Ovary (tissue), 9 donors: Measurements from ENCODE around the gene BCAN. TPM values are rescaled to one million over a fixed set of nuclear protein-coding genes. Genes with fewer than 3 reads are reported as not detected.
"Not testable (repeated sequence)": the region's sequence is repeated elsewhere in the genome, so short reads cannot be mapped to it uniquely, and the experiment has no call there.

Experiments
- DNase-seq, 5 donors: peaks; one replicate each; pipeline ENCODE4 v3.0.0-alpha.2; 2019 to 2020
- H3K27ac ChIP-seq, 2 donors: fragments of 200-600 bp; one replicate each; pipeline versions ENCODE4 v1.5.1 to v1.8.0; 2019 to 2022
- H3K27me3 ChIP-seq: fragments of 200-600 bp; one replicate; pipeline ENCODE4 v1.8.0; 2022
- H3K36me3 ChIP-seq: fragments of 200-600 bp; sonication (generic); one replicate; pipeline ENCODE4 v1.5.1; 2019
- H3K4me1 ChIP-seq: one replicate; pipeline ENCODE4 v1.8.1; 2013; ENCODE audit warnings: mild to moderate bottlenecking, moderate library complexity; ENCODE audit not compliant: insufficient read depth
- H3K4me3 ChIP-seq: fragments of 200-600 bp; sonication (generic); one replicate; pipeline ENCODE4 v1.5.1; 2017
- H3K9me3 ChIP-seq, 2 donors: fragments of 200-600 bp in 1 of 2; sonication (generic) in 1 of 2; one replicate each; pipeline versions ENCODE4 v1.5.1 to v1.8.1; 2013 to 2019; ENCODE audit warnings: mild to moderate bottlenecking in 1 of 2, moderate library complexity in 1 of 2
- CTCF ChIP-seq, 3 donors: fragments of 450-650 bp in 2 of 3; fragments of 200-600 bp in 1 of 3; IDR thresholded peaks; one replicate each; pipeline versions ENCODE4 v1.5.1 to v1.8.0; 2016 to 2022; ENCODE audit warnings: antibody characterized with exemption in 3 of 3, mild to moderate bottlenecking in 1 of 3
- EP300 ChIP-seq: sonication (generic); formaldehyde crosslinking; IDR thresholded peaks from one replicate; pipeline ENCODE4 v1.6.1; 2017; ENCODE audit warnings: antibody characterized with exemption
- POLR2A ChIP-seq: fragments of 450-650 bp; IDR thresholded peaks from one replicate; pipeline ENCODE4 v1.6.1; 2017; ENCODE audit warnings: antibody characterized with exemption, mild to moderate bottlenecking, moderate library complexity
- WGBS, 3 donors: extraction: QIAGEN DNeasy Blood & Tissue Kit in 1 of 3; methylation state at CpG; one replicate each; pipeline versions ENCODE4 v1.1.5 to v1.1.7; 2013 to 2017; 5-methylcytosine and 5-hydroxymethylcytosine counted together
- intact Hi-C, 4 donors: fragments of 100-400 bp; cut with DNase I; formaldehyde crosslinking; loops; one replicate each; pipeline versions ENCODE4 v1.11.0 to v1.15.1; 2022 to 2023
- polyA plus RNA-seq, 2 donors: library from polyadenylated mRNA; stranded (reverse); fragments of 200-250 nt in 1 of 2; fragments of 350-450 nt in 1 of 2; fragmentation: Illumina TruSeq in 1 of 2; extraction: RNeasy Lipid Tissue Mini Kit (QIAGEN cat#74804) in 1 of 2; gene quantifications; one replicate each; pipeline ENCODE4 v1.2.3, GENCODE V29; 2013 to 2014
- total RNA-seq, 7 donors: library from RNA; depleted of rRNA in 2 of 7; stranded (reverse); fragments of >200 nt in 2 of 7; fragmentation: NEBNext Ultra II Directional in 3 of 7; extraction: Animal tissue kit (Norgen Biotek cat#: 25700) in 3 of 7; gene quantifications; one replicate each; pipeline versions ENCODE4 v1.1.0 to v1.2.4, GENCODE V29; 2016 to 2023
- donor health status: DM: no; HTN: no; CAD: no; lungs with moderate emphysema.
- donor health status: DM: no; HTN: no; CAD: no.
- donor health status: Bipolar disorder and iron deficiency.
- donor health status: DM: yes; HTN: yes; CAD: no.
- donor health status: DM: no; HTN: no; CAD: no.
- donor health status: DM: yes; HTN: yes; CAD: no.

Gene BCAN
- total and polyA plus RNA-seq, 9 donors, result 0.11 to 2.2 (median 0.39) TPM; not detected in 3

GRCh38 chr1:156601892-156602291 is 40.0 kb upstream of the BCAN start:
- intact Hi-C loops, result loop anchor here in 2 of 4 donors (2.0 to 10.0 kb wide), 3 partner anchors 17 to 217 kb away; no protein-coding TSS in a partner anchor

GRCh38 chr1:156602557-156602993 is 39.3 kb upstream of the BCAN start:
- DNase-seq, result no peak
- Histone ChIP-seq H3K27ac (no peak overlapping the region), H3K27me3 (no peaks in the 10 kb centered on the region), H3K36me3 (no peaks in the 10 kb centered on the region), H3K4me1 (peaks cover 4% of the 10 kb centered on the region), H3K4me3 (no peak overlapping the region), H3K9me3 (no peaks in the 10 kb centered on the region)
- intact Hi-C loops, result loop anchor here in 2 of 4 donors (2.0 to 10.0 kb wide), 3 partner anchors 18 to 218 kb away; no protein-coding TSS in a partner anchor
- 20 to 31% (median 25%) methylated on average over 10 of the region's 10 CpGs for WGBS, 3 donors
- TF ChIP-seq POLR2A, result no peak
- TF ChIP-seq CTCF (IDR thresholded peaks at IDR 0.05), result no peak
- no peak for TF ChIP-seq EP300

More at GRCh38 chr1:156601892-156602291, 40.0 kb upstream of the BCAN start:
- TF ChIP-seq EP300, result no peak
- TF ChIP-seq CTCF (IDR thresholded peaks at IDR 0.05), result no peak
- no peak for TF ChIP-seq POLR2A
- peak overlapping the region; percentile 59 for H3K4me3 ChIP-seq
- peaks cover 4% of the 10 kb centered on the region for H3K4me1 ChIP-seq
- H3K9me3 ChIP-seq, result no peaks in the 10 kb centered on the region
- no peak for DNase-seq
- peak overlapping the region; percentile 39 to 55 for H3K27ac ChIP-seq
- no peaks in the 10 kb centered on the region for H3K36me3 ChIP-seq
- no peaks in the 10 kb centered on the region for H3K27me3 ChIP-seq
- WGBS, 3 donors, result 50 to 64% (median 63%) methylated on average over 12 of the region's 12 CpGs

GRCh38 chr1:156607344-156607743 is 34.6 kb upstream of the BCAN start:
- not testable (repeated sequence) for H3K9me3 ChIP-seq, H3K27ac ChIP-seq, H3K27me3 ChIP-seq, H3K36me3 ChIP-seq, H3K4me3 ChIP-seq, DNase-seq, H3K4me1 ChIP-seq
- 82 to 90% (median 89%) methylated on average over 4 of the region's 4 CpGs for WGBS, 3 donors
- intact Hi-C loops, result loop anchor here in 3 of 4 donors (5.0 to 10.0 kb wide), 3 partner anchors 123 to 223 kb away; no protein-coding TSS in a partner anchor

- intact Hi-C loops, result loop anchor here in 3 of 4 donors (5.0 to 10.0 kb wide), 3 partner anchors 123 to 223 kb away; no protein-coding TSS in a partner anchor
- peak; percentile 66 to 82 (median 71) for TF ChIP-seq CTCF (IDR thresholded peaks at IDR 0.05)
- TF ChIP-seq POLR2A, result no peak
- 25 to 32% (median 29%) methylated on average over 7 of the region's 7 CpGs for WGBS, 3 donors
- Histone ChIP-seq H3K4me3 (no peak overlapping the region), H3K27me3 (no peaks in the 10 kb centered on the region), H3K36me3 (no peaks in the 10 kb centered on the region), H3K27ac (no peak overlapping the region), H3K9me3 (no peaks in the 10 kb centered on the region), H3K4me1 (no peaks in the 10 kb centered on the region)
- DNase-seq, result peak in 3 of 5 donors; percentile 35 to 68 (median 60)
Measured at GRCh38 chr1:156608036-156608674, 33.8 kb upstream of the BCAN start.

- 30 to 37% (median 34%) methylated on average over 6 of the region's 6 CpGs for WGBS, 3 donors
- Histone ChIP-seq H3K27me3 (no peaks in the 10 kb centered on the region), H3K4me1 (no peaks in the 10 kb centered on the region), H3K9me3 (no peaks in the 10 kb centered on the region), H3K27ac (no peak overlapping the region), H3K36me3 (no peaks in the 10 kb centered on the region), H3K4me3 (no peak overlapping the region)
- TF ChIP-seq CTCF (IDR thresholded peaks at IDR 0.05) (no peak), EP300 (no peak), POLR2A (no peak)
- no peak for DNase-seq
- intact Hi-C loops, result loop anchor here in 3 of 4 donors (5.0 to 10.0 kb wide), 3 partner anchors 124 to 224 kb away; no protein-coding TSS in a partner anchor
Measured at GRCh38 chr1:156608981-156609380, 32.9 kb upstream of the BCAN start.

- intact Hi-C loops, result loop anchor here in 1 of 4 donors (10.0 kb wide), 1 partner anchor 255 kb away; no protein-coding TSS in a partner anchor
- not testable (repeated sequence) for H3K36me3 ChIP-seq, H3K27ac ChIP-seq, H3K4me1 ChIP-seq, DNase-seq, H3K4me3 ChIP-seq, H3K27me3 ChIP-seq, H3K9me3 ChIP-seq
- WGBS, 3 donors, result 84 to 89% (median 89%) methylated on average over 9 of the region's 9 CpGs
Measured at GRCh38 chr1:156610072-156610471, 31.8 kb upstream of the BCAN start.
